Spleen (tissue), 7 donors: Measurements from ENCODE around the gene MYMX.

Experiments
- CTCF ChIP-seq, 11 experiments: fragments of 200-600 bp in 7 of 11; fragments of 450-650 bp in 4 of 11; sonication (generic) in 4 of 11; IDR thresholded peaks in 8 of 11; conservative IDR thresholded peaks in 3 of 11; 1 replicate in 7 of 11; 2 replicates in 4 of 11; pipeline versions ENCODE4 v1.4.0 to v1.8.0; 2016 to 2021; ENCODE audit warnings: antibody characterized with exemption in 11 of 11, inconsistent platforms in 4 of 11, mild to moderate bottlenecking in 1 of 11
- POLR2A ChIP-seq, 3 donors: fragments of 450-650 bp; IDR thresholded peaks; one replicate each; pipeline ENCODE4 v1.5.1; 2017; ENCODE audit warnings: antibody characterized with exemption in 3 of 3, mild to moderate bottlenecking in 1 of 3
- POLR2AphosphoS5 ChIP-seq, 3 donors: sonication (generic); formaldehyde crosslinking; IDR thresholded peaks; one replicate each; pipeline ENCODE4 v1.5.1; 2017; ENCODE audit warnings: antibody characterized with exemption in 3 of 3
- donor health status: DM: no; HTN: no; CAD: no; lungs with moderate emphysema.
- donor health status: DM: no; HTN: no; CAD: no.
- donor health status: DM: no; HTN: no; CAD: no.

GRCh38 chr6:44172731-44173500 is 43.8 kb upstream of the MYMX start:
- TF ChIP-seq CTCF (IDR thresholded peaks at IDR 0.05 in 8 of 11, conservative IDR thresholded peaks at IDR 0.05 in 3 of 11): peak; percentile 71 to 94 (median 88)
- no peak for TF ChIP-seq POLR2A (IDR thresholded peaks at IDR 0.05)
- peak in 2 of 3 donors; percentile 21 to 49 for TF ChIP-seq POLR2AphosphoS5 (IDR thresholded peaks at IDR 0.05)
